HG03521 (cell line): Measurements from ENCODE around the gene GTPBP8.

Source experiments
- ATAC-seq: cut with Tn5 transposase; IDR thresholded peaks from one replicate; pipeline ENCODE4 v1.9.1; 2021; ENCODE audit warnings: mild to moderate bottlenecking, moderate library complexity; ENCODE audit not compliant: unreplicated experiment

Gene GTPBP8

DNA sequence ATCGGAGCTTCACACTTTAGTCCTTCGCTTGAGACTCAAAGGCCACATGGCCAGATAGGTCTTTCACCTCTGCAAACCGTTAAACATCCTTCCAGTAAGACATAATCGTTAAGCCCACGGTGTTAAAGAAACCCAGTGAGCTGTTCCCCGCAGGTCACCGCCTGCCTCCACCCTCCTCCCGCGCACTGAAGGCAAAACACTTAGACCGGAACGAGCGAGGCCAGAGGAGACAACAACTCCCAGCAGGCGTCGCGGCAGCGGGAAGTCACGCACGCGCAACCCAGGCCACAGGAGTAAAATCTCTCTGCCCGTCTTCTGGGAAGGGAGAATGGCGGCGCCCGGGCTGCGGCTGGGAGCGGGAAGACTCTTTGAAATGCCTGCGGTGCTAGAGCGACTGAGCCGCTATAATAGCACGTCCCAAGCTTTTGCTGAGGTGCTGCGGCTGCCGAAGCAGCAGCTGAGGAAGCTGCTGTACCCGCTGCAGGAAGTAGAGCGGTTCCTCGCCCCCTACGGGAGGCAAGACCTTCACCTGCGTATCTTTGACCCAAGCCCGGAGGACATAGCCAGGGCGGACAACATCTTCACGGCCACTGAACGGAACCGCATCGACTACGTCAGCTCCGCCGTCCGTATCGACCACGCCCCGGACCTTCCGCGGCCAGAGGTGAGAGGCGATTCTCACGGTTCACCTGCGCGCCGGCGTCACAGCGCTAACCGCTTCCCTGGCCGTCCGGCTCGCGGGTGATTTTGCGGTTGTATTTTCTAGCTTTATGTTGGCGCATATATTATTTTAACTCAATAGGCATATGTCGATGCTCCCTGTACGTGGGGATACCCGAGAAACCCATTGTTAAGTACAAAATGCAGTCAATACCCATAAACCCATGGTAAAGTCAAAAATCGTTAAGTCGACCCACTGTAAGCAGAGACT lies at the start of gene GTPBP8:
Gene GTPBP8, plus strand, starts transcription at position 313 of the 931 bp plus-strand sequence. Its CDS starts 16 bp downstream, at position 329.
- ATAC-seq: peak; percentile 91

GRCh38 chr3:112948346-112948838 lies 42.4 kb upstream of the GTPBP8 start:
- no peak for ATAC-seq

DNA sequence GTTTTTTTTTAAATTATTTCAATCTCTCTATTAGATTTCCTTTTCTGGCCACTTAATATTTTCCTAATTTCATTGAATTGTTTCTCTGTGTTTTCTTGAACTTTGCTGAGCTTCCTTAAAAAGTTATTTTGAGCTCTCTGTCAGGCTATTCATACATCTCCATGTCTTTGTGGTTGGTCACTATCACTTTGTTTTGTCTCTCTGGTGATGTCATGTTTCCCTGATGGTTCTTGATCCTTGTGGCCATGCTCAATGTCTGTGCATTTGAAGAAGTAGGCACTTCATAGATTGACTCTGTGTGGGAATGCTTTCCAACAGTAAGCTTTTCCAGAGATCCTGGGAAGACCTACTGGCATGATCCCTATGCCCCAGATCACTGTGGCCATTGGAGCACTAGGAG lies 34.4 kb upstream of the GTPBP8 start:
- ATAC-seq: no peak

- no peak for ATAC-seq
Measured at GRCh38 chr3:112958811-112959560, 31.8 kb upstream of the GTPBP8 start.

- no peak for ATAC-seq
Measured at GRCh38 chr3:112963683-112964082, 27.1 kb upstream of the GTPBP8 start.

DNA sequence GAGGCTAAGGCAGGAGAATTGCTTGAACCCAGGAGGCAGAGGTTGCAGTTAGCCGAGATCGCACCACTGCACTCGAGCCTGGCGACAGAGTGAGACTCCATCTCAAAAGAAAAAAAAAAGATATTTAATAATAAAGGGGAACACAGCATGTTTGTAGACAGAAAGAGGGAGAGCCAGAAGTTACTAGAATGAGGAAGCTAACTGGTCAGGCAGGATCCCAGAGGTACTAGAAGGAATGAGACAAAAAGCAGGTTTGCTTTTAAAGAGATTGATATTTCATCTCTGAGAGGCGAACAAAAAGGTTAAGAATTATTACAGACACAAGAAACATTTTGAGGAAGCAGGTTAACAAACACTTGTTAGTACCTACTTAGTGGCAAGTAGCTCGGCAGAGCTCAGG lies 25.1 kb upstream of the GTPBP8 start:
- ATAC-seq: no peak

- ATAC-seq: no peak
Measured at GRCh38 chr3:112966633-112967032, 24.2 kb upstream of the GTPBP8 start.

GRCh38 chr3:112967425-112967824 lies 23.4 kb upstream of the GTPBP8 start:
- no peak for ATAC-seq

DNA sequence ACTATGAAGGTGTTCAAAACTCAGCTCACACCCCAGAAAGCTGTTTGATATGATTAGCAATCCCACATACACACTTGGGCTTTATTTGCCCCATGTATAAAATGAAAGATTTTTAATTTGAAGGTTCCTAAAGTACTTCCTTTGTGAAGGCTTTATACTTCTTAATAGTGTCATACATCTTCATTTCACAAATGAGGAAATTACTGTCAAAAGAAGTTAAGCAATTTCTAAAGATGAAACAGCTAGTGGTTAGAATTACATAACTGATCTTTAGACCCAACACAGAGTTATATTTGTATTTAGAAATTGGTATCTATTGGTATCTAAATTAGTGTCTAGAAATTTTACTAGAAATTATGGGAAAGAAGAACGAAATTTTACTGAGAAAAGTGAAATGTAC lies 23.0 kb upstream of the GTPBP8 start:
- no peak for ATAC-seq

GRCh38 chr3:112972158-112972557 lies 18.6 kb upstream of the GTPBP8 start:
- no peak for ATAC-seq

DNA sequence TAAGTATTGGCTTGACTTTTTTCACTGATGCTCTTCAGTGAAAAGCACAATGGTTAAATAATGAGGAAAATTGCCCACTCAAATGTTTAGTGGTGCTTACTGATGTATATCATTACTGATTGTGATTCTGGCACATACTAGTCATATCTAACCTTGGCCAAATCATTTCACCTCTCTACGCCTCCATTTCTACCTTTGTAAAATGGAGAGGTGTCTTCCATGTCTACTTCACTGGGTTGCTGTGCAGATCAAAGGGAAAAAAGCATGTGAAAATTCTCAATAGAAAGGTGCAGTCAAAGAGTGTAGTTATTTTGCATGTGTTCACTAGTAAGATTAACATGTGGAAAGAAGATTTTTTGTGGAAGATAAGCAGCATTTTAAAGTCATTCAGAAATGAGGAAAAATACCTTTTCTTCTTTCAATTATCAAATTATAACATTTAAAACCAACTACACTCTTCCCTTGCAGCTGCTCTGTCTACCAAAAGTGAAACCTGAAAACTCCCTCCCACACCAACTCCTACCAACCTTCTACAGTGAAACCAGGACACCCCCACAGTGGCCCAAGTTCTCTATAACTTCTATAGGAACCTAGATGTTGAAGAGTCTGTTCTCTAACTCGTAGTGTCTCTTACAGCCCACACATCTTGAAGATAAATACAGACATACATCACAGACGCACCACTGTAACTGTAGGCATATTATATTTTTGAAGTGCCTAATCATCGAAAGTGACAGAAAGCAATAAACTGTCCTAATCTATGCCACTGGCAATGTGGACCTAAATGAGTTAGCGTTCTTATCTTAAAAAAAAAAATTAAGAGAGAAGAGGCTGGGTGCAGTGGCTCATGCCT lies 17.2 kb upstream of the GTPBP8 start:
- peak; percentile 89 for ATAC-seq

GRCh38 chr3:112974178-112974517 lies 16.6 kb upstream of the GTPBP8 start:
- peak; percentile 18 for ATAC-seq

- ATAC-seq: no peak
Measured at GRCh38 chr3:112974894-112975293, 15.9 kb upstream of the GTPBP8 start, which contains the start of gene CD200R1. TSS of gene CD200R1 (minus strand) at chr3:112975103. CDS start at chr3:112974857, 246 bp downstream.

- ATAC-seq: no peak
Measured at GRCh38 chr3:112976001-112976400, 14.8 kb upstream of the GTPBP8 start.

DNA sequence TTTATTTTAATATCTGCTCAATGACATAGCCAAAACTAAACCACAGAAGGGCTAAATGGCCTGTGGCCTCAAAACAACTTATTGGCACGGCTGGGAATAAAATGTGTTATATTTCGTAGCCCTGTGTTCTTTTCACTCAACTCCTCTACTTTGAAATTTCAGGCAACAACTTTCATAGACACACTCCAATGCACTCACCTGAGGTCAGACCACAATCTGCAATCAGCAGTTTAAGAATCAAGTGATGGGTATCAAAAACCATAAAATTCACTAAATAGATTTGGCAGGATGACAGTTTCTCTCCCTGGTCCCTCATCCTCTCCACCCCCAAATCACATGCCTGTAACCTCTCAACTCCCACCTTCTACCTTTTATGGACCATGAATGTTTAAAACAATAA lies 13.8 kb upstream of the GTPBP8 start:
- no peak for ATAC-seq

DNA sequence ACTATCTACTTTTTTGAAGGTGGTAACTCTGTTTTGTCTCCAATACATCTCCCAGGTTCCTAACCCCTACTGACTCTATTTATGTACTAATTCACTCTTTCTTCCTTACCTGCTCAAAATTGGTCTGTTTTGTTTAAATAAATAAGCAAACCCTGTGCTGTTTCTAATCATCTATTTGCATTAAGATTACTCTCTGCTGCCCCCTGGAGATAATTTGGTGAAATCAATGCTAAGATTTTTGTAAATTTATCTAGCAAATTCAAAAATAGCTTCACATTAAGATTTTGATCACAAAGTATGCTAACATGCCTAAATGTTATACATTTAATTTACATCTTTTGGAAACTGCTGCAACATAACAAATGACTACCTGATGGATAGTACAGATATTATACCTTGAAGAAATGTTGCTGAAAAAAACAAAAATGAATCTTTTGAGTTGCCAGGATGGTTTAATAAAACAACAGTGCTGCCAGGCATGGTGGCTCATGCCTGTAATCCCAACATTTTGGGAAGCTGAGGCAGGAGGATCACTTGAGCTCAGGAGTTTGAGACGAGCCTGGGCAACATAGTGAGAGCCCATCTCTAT lies 11.4 kb upstream of the GTPBP8 start:
- ATAC-seq: no peak

DNA sequence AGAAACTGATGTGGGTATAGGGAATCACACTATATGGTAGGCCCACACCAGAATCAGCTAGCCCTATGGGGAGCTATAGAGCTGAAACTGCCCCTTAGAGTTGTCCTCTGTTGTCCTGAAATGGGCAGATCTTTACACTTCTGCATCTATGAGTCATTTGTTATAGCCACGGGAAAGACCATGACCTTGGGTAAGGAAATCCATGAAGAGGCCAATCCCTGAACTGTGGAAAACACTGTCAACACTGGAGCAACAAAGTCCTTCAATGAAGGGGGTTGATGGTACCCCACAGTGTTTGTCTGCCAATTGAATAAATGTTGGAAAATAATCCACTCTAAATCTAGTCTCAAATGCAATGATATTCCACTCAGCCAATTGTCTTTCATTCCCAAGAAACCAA lies 10.7 kb upstream of the GTPBP8 start:
- no peak for ATAC-seq

GRCh38 chr3:112982710-112983109 lies 8.1 kb upstream of the GTPBP8 start:
- ATAC-seq: no peak

GRCh38 chr3:112984485-112984884 lies 6.3 kb upstream of the GTPBP8 start:
- no peak for ATAC-seq

GRCh38 chr3:112987710-112988334 lies 3.0 kb upstream of the GTPBP8 start:
- no peak for ATAC-seq
